ENCODE measurements around the gene DRD3. TPM values are rescaled to one million over a fixed set of nuclear protein-coding genes. Genes with fewer than 3 reads are reported as not detected.

DRD3 gene
- total RNA-seq, 1 donor from 2014 or later, result not detected

DNA sequence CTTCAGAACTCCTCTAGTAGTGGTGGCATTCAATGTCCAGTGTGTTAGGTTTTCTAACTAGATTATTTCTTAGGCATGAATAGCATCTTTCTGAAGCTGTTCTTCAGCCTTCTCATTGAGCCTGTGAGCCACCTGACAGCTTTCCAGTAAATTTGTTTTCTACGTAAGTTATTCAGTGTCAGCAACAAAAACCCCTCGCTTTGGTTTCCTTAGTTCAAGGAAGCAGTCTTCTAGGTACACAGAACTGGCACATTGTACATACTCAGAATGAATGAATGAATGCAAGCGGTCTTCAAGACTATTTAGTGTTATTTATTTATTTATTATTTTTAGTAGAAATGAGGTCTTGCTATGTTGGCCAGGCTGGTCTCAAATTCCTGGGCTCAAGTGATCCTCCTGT, 44.9 kb downstream of the DRD3 start:
- H3K27ac ChIP-seq, result no peak overlapping the region
- no peaks in the 10 kb centered on the region for H3K27me3 ChIP-seq (ENCODE audit: low read depth)
- no peaks in the 10 kb centered on the region for H3K36me3 ChIP-seq
- H3K4me1 ChIP-seq, result no peaks in the 10 kb centered on the region
- H3K9me3 ChIP-seq, result no peaks in the 10 kb centered on the region
- ATAC-seq (no peak), DNase-seq (no peak)
- intact Hi-C loops (cut with DNase I), result no loop called here
- no peak overlapping the region for H3K4me3 ChIP-seq
- TF ChIP-seq, protein P1, sequence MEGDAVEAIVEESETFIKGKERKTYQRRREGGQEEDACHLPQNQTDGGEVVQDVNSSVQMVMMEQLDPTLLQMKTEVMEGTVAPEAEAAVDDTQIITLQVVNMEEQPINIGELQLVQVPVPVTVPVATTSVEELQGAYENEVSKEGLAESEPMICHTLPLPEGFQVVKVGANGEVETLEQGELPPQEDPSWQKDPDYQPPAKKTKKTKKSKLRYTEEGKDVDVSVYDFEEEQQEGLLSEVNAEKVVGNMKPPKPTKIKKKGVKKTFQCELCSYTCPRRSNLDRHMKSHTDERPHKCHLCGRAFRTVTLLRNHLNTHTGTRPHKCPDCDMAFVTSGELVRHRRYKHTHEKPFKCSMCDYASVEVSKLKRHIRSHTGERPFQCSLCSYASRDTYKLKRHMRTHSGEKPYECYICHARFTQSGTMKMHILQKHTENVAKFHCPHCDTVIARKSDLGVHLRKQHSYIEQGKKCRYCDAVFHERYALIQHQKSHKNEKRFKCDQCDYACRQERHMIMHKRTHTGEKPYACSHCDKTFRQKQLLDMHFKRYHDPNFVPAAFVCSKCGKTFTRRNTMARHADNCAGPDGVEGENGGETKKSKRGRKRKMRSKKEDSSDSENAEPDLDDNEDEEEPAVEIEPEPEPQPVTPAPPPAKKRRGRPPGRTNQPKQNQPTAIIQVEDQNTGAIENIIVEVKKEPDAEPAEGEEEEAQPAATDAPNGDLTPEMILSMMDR (IDR thresholded peaks at IDR 0.05), result no peak

DNA sequence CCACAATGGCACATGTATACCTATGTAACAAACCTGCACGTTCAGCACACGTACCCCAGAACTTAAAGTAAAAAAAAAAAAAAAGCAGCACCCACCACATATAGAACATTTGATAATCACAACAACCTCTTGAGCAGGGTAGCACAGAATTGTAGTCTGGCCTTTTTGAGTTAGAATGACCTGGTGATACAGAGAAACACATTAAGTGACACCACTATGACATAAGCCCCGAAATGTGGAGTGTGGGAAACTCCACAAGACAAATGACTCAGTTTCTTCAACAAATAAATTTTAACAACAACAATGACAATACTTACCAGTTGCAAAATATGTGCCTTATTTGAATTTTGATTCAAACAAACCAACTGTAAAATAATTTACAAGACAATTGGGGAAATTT, 46.4 kb downstream of the DRD3 start:
- H3K27ac ChIP-seq, result no peak overlapping the region
- ATAC-seq (no peak), DNase-seq (no peak)

DNA sequence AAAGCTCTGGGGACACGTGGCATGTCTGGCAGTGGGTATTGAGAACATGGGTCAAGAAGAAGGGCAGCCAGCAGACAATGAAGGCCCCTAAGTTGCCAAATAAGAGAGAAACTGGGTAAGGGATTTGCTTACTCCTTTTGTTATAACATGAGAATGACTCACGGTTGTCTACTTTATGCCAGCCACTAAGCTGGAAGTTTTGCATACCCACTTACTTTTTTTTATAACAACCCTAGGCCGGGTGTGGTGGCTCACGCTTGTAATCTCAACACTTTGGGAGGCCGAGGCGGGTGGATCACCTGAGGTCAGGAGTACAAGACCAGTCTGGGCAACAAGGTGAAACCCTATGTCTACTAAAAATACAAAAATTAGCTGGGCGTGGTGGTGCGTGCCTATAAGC, 50.0 kb downstream of the DRD3 start:
- H3K27ac ChIP-seq, result no peak overlapping the region
- no peak for DNase-seq
- ATAC-seq, result no peak
- no peaks in the 10 kb centered on the region for H3K4me1 ChIP-seq
- H3K27me3 ChIP-seq (ENCODE audit: low read depth), result no peaks in the 10 kb centered on the region
- TF ChIP-seq, protein P1 (IDR thresholded peaks at IDR 0.05), result no peak
- no peaks in the 10 kb centered on the region for H3K36me3 ChIP-seq
- no peaks in the 10 kb centered on the region for H3K9me3 ChIP-seq
- H3K4me3 ChIP-seq, result no peak overlapping the region
- intact Hi-C loops (cut with DNase I), result no loop called here

More for the DNA sequence above, 46.4 kb downstream of the DRD3 start:
- Histone ChIP-seq H3K27me3 (ENCODE audit: low read depth) (no peaks in the 10 kb centered on the region), H3K4me1 (no peaks in the 10 kb centered on the region), H3K4me3 (no peak overlapping the region), H3K36me3 (no peaks in the 10 kb centered on the region), H3K9me3 (no peaks in the 10 kb centered on the region)
- TF ChIP-seq, protein P1 (IDR thresholded peaks at IDR 0.05), result no peak
- intact Hi-C loops (cut with DNase I), result no loop called here

DNA sequence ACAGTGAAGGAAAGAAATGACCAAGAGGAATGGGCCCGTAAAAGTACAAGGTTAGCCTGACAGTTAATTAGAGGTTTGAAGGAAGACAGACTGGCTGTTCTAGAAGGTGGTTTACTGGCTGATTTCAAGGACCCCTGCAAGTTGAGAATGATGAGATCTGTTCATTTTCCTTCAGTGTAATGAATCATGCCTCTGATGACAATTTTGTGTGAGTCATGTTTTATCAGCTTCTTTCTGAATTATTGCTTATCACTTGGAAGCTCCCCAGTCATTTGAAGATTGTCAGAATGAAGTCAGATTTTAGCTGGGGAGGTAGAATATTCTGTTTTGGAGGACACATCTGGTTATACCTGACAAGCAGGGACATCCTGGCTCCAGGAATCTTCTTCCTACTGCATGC, 50.6 kb downstream of the DRD3 start:
- H3K27ac ChIP-seq, result no peak overlapping the region
- H3K27me3 ChIP-seq (ENCODE audit: low read depth), result no peaks in the 10 kb centered on the region
- intact Hi-C loops (cut with DNase I), result no loop called here
- H3K9me3 ChIP-seq, result no peaks in the 10 kb centered on the region
- DNase-seq (no peak), ATAC-seq (no peak)
- TF ChIP-seq, protein P1 (IDR thresholded peaks at IDR 0.05), result no peak
- no peaks in the 10 kb centered on the region for H3K36me3 ChIP-seq
- no peak overlapping the region for H3K4me3 ChIP-seq
- H3K4me1 ChIP-seq, result no peaks in the 10 kb centered on the region

DNA sequence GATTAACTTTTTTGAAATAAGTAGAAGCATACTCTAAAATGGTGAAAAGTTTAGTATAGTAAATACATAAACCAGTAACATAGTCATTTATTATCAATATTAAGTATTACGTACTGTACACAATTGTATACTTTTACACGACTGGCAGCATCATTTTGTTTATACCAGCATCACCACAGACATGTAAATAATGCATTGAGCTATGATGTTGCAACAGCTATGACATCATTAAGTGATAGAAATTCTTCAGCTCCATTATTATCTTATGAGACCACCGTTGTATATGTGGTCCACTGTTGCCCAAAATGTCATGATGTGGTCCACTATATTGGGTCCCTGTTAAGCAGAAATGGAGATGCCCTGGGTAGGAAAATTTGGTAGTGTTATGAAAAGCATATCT, 51.3 kb downstream of the DRD3 start:
- Histone ChIP-seq H3K27ac (no peak overlapping the region), H3K36me3 (no peaks in the 10 kb centered on the region), H3K27me3 (ENCODE audit: low read depth) (no peaks in the 10 kb centered on the region), H3K4me3 (no peak overlapping the region), H3K4me1 (peaks cover 6% of the 10 kb centered on the region), H3K9me3 (no peaks in the 10 kb centered on the region)
- no peak for ATAC-seq
- intact Hi-C loops (cut with DNase I), result no loop called here
- TF ChIP-seq, protein P1 (IDR thresholded peaks at IDR 0.05), result no peak
- DNase-seq, result no peak

DNA sequence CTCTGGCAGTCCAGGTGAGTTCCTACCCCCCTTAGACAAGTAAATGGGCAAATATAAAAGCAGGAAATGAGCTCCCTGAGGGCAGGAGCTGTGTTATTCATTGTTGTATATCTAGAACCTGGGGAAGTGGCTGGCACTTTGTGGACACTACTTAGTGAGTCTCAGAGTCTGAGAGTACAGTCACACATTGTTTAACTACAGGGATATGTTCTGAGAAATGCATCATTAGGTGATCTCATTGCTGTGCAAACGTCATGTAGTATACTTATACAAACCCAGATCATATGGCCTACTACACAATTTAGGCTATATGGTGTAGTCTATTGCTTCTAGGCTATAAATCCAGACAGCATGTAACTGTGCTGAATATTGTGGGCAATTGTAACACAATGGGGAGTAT, 52.4 kb downstream of the DRD3 start:
- TF ChIP-seq, protein P1 (IDR thresholded peaks at IDR 0.05), result no peak
- Histone ChIP-seq H3K9me3 (no peaks in the 10 kb centered on the region), H3K4me3 (no peak overlapping the region), H3K36me3 (no peaks in the 10 kb centered on the region), H3K27ac (no peak overlapping the region), H3K4me1 (peaks cover 15% of the 10 kb centered on the region), H3K27me3 (ENCODE audit: low read depth) (no peaks in the 10 kb centered on the region)
- intact Hi-C loops (cut with DNase I), result no loop called here
- no peak for DNase-seq
- no peak for ATAC-seq

Measured in lower lobe of right lung (tissue), 2 donors.